Gastroesophageal sphincter (tissue), 3 donors: ENCODE measurements around the gene GRHL1.

Experiments used
- CTCF ChIP-seq, 4 experiments: fragments of 200-600 bp in 2 of 4; fragments of 450-650 bp in 2 of 4; sonication (generic) in 1 of 4; IDR thresholded peaks; one replicate each; pipeline ENCODE4 v1.5.1; 2017 to 2019; ENCODE audit warnings: antibody characterized with exemption in 4 of 4, mild to moderate bottlenecking in 2 of 4, moderate library complexity in 2 of 4
- POLR2A ChIP-seq, 2 donors: fragments of 450-650 bp; IDR thresholded peaks; one replicate each; pipeline ENCODE4 v1.6.1; 2017; ENCODE audit warnings: antibody characterized with exemption in 2 of 2, mild to moderate bottlenecking in 2 of 2, moderate library complexity in 1 of 2
- POLR2AphosphoS5 ChIP-seq: sonication (generic); formaldehyde crosslinking; IDR thresholded peaks from one replicate; pipeline ENCODE4 v1.6.1; 2017; ENCODE audit warnings: antibody characterized with exemption

DNA sequence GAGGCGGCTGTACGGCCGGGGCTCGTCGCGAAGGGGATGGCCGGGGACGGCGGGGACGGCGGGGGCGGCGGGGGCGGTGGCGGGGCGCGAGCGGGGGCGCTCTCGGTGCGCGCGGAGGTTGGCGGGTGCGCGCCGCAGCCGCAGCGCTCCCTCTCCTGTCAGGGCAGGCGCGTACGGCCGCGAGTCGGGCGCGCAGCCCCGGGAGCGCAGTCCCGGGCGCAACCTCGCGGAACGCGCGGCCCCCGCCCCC is 296 bp upstream of the GRHL1 start:
- TF ChIP-seq CTCF (IDR thresholded peaks at IDR 0.05) (no peak), POLR2AphosphoS5 (no peak), POLR2A (IDR thresholded peaks at IDR 0.05) (no peak)
